DND-41 (cell line): ENCODE measurements around the gene ATP1B3.
A peak's percentile ranks its signal among the peaks of the same experiment; 100 is the strongest.

Experiments used
- ATAC-seq: fragments of 200-7000 bp; cut with Tn5 transposase; 3 replicates; pipeline ENCODE4 v1.9.1; 2021; ENCODE audit warnings: low read depth; ENCODE audit not compliant: insufficient read depth
- DNase-seq: peaks from one replicate; pipeline ENCODE4 v3.0.0-alpha.2; 2020
- H2AFZ ChIP-seq: 2 replicates; pipeline ENCODE4 v1.6.0; 2012; ENCODE audit warnings: low read depth, low read length
- H3K27ac ChIP-seq: 2 replicates; pipeline ENCODE4 v1.5.1; 2012; ENCODE audit warnings: low read length, inconsistent platforms
- H3K27me3 ChIP-seq: fragments of 200-600 bp; sonication (generic); 2 replicates; pipeline ENCODE4 v1.6.0; 2012; ENCODE audit warnings: low read length, mild to moderate bottlenecking, inconsistent platforms; ENCODE audit not compliant: insufficient read depth, poor library complexity
- H3K36me3 ChIP-seq: 2 replicates; pipeline ENCODE4 v1.5.1; 2012; ENCODE audit warnings: low read length, inconsistent platforms; ENCODE audit not compliant: insufficient read depth
- H3K4me1 ChIP-seq: 2 replicates; pipeline ENCODE4 v1.5.1; 2012; ENCODE audit warnings: mild to moderate bottlenecking, low read length; ENCODE audit not compliant: insufficient read depth
- H3K4me2 ChIP-seq: 2 replicates; pipeline ENCODE4 v1.6.0; 2012; ENCODE audit warnings: mild to moderate bottlenecking, moderate library complexity, low read length, inconsistent platforms; ENCODE audit not compliant: insufficient read depth
- H3K4me3 ChIP-seq, 2 experiments: fragments of 200-600 bp in 1 of 2; shearing (Covaris generic) in 1 of 2; 2 replicates each; pipeline ENCODE4 v1.5.1; 2012 to 2016; ENCODE audit warnings: inconsistent platforms in 2 of 2, low read length in 2 of 2, mild to moderate bottlenecking in 2 of 2, low read depth in 1 of 2, moderate library complexity in 1 of 2
- H3K79me2 ChIP-seq: 2 replicates; pipeline ENCODE4 v1.6.0; 2012; ENCODE audit warnings: low read length, inconsistent platforms; ENCODE audit not compliant: insufficient read depth
- H3K9ac ChIP-seq: 2 replicates; pipeline ENCODE4 v1.6.0; 2012; ENCODE audit warnings: low read depth, mild to moderate bottlenecking, inconsistent platforms, low read length, moderate library complexity
- H3K9me3 ChIP-seq: 2 replicates; pipeline ENCODE4 v1.5.1; 2012; ENCODE audit warnings: low read length, moderate library complexity, mild to moderate bottlenecking, inconsistent platforms; ENCODE audit not compliant: insufficient read depth, severe bottlenecking
- H4K20me1 ChIP-seq: 2 replicates; pipeline ENCODE4 v1.6.0; 2012; ENCODE audit warnings: low read length; ENCODE audit not compliant: insufficient read depth
- CTCF ChIP-seq: IDR thresholded peaks from 2 replicates; pipeline ENCODE4 v1.5.1; 2012; ENCODE audit warnings: borderline replicate concordance, low read length, moderate library complexity, mild to moderate bottlenecking; ENCODE audit not compliant: poor library complexity, severe bottlenecking; ENCODE audit errors: extremely low read depth
- EZH2 ChIP-seq: IDR thresholded peaks from 3 replicates; pipeline ENCODE4 v1.6.1; 2012; ENCODE audit warnings: borderline replicate concordance, low read depth, mild to moderate bottlenecking, moderate library complexity, low read length, inconsistent platforms; ENCODE audit not compliant: severe bottlenecking

Gene ATP1B3

GRCh38 chr3:141860766-141861513, 15.5 kb upstream of the ATP1B3 start:
- DNase-seq (no peak), ATAC-seq (peak; percentile 39; the same call in 1 of the 3 replicates)
- Histone ChIP-seq H3K9me3 (no peaks in the 10 kb centered on the region), H2AFZ (no peak overlapping the region), H3K9ac (no peak overlapping the region), H3K36me3 (no peaks in the 10 kb centered on the region), H3K4me1 (no peaks in the 10 kb centered on the region), H4K20me1 (no peaks in the 10 kb centered on the region), H3K79me2 (no peaks in the 10 kb centered on the region), H3K27ac (no peak overlapping the region), H3K4me2 (no peak overlapping the region), H3K27me3 (no peaks in the 10 kb centered on the region), H3K4me3 (no peak overlapping the region)
- TF ChIP-seq CTCF = no peak

DNA sequence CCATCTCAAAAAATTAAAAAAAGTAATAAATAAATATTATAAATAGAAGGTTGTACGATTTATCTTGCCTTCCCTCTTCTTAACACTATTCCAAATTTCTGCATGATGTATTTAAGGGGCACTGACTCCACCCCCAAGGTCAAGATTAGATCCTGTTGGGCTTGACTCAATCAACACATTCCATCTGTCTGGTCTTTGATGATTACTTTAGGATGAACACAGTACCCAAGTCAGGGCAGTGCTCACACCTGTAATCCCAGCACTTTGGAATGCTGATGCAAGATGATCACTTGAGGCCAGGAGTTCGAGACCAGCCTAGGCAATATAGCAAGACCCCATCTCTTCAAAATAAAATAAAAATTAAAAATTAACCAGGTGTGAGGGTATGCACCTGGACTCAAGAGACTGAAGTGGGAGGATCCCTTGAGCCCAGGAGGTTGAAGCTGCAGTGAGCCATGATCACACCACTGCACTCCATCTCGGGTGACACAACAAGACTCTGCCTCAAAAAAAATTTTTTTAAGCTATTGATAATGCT, 14.1 kb upstream of the ATP1B3 start:
- no peaks in the 10 kb centered on the region for H4K20me1 ChIP-seq
- no peak overlapping the region for H3K4me3 ChIP-seq
- no peak overlapping the region for H3K27ac ChIP-seq
- H3K79me2 ChIP-seq = no peaks in the 10 kb centered on the region
- H2AFZ ChIP-seq = no peak overlapping the region
- DNase-seq = no peak
- no peaks in the 10 kb centered on the region for H3K36me3 ChIP-seq
- H3K27me3 ChIP-seq = no peaks in the 10 kb centered on the region
- no peaks in the 10 kb centered on the region for H3K4me1 ChIP-seq
- H3K9me3 ChIP-seq = no peaks in the 10 kb centered on the region
- TF ChIP-seq EZH2 (no peak), CTCF (no peak)
- ATAC-seq = no peak
- H3K4me2 ChIP-seq = no peak overlapping the region
- H3K9ac ChIP-seq = no peak overlapping the region

GRCh38 chr3:141863491-141863890, 13.0 kb upstream of the ATP1B3 start:
- Histone ChIP-seq H3K27me3 (no peaks in the 10 kb centered on the region), H2AFZ (no peak overlapping the region), H3K4me1 (no peaks in the 10 kb centered on the region), H3K79me2 (no peaks in the 10 kb centered on the region), H3K4me3 (no peak overlapping the region), H3K9me3 (no peaks in the 10 kb centered on the region), H3K27ac (no peak overlapping the region), H4K20me1 (no peaks in the 10 kb centered on the region), H3K4me2 (no peak overlapping the region), H3K36me3 (no peaks in the 10 kb centered on the region), H3K9ac (no peak overlapping the region)
- DNase-seq = no peak
- TF ChIP-seq CTCF (no peak), EZH2 (no peak)
- ATAC-seq = no peak
